COR-L47 (cell line): Measurements from ENCODE around the gene KCNK10.

ENCODE experiments used
- DNase-seq: peaks from one replicate; lab custom pipeline; 2025; lab: John Stamatoyannopoulos, UW

KCNK10 gene

DNA sequence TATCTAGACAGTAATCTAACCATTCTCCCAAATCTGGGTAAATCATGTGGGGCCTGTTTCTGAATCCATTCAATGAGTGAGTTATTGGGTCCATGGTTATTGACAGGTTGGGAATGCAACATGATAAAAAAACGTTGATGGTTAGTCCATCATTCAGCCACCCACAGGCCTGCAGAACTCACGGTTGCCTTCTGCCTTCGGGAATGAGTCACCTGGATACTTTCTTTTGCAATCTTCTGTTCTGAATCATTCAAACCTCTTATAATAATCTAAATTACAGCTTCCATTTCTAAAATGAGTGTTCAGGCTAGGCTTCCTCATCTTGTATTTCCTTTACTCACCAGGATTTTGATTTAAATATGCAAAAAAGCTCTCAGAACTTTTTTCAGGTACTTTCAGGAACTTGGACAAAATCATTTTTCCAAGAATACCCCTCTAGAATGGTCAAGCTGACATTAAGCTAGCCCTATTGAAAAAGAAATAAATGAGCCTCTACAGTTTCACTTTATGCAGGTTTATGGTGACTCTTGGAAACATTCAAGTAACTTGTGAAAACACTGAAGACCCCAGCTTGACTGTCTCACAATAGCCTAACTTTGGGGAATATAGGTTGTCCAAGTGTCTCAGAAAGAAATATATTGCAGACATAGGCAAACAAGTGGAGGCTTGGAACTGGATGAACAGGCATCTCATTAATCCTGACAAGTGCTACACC lies 94.4 kb downstream of the KCNK10 start:
- no peak for DNase-seq

DNA sequence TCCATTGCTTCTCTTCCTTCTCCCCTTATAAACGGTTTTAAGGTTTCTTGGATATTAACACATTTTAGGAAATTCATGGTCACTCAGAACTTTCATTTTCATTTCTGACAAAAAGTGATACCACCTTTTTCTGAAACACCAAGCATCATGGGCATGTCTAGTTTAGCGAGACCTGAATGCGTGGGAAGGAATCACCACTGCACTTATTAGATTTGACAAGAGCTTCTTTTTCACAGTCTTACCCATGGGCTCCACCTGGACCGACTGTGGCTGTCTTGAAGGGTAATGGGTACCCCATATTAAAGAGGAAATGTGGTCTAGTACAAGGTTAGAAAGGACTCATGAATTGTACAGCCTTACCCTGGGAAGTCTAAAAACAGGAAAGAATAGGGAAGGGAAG lies 95.4 kb downstream of the KCNK10 start:
- DNase-seq, result no peak

DNA sequence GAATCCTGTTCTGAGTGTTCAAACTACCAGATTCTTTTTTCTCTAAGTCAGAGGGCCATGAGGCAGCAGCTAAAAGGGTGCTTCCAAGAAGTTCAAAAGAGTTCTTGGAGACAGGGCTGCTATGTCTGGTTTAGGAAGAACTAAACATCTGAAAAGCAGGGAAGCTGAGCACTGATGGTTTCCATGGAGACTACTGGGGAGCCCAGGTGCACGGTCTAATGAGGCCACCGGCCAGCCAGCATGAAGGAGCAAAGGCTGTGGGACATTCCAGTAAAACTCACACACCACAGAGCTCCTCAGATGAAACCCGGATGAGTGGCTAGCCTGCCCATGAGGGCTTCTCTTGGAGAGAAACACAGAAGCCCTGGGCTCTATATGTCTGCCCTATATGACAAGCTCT lies 97.3 kb downstream of the KCNK10 start:
- peak; percentile 19 for DNase-seq

DNA sequence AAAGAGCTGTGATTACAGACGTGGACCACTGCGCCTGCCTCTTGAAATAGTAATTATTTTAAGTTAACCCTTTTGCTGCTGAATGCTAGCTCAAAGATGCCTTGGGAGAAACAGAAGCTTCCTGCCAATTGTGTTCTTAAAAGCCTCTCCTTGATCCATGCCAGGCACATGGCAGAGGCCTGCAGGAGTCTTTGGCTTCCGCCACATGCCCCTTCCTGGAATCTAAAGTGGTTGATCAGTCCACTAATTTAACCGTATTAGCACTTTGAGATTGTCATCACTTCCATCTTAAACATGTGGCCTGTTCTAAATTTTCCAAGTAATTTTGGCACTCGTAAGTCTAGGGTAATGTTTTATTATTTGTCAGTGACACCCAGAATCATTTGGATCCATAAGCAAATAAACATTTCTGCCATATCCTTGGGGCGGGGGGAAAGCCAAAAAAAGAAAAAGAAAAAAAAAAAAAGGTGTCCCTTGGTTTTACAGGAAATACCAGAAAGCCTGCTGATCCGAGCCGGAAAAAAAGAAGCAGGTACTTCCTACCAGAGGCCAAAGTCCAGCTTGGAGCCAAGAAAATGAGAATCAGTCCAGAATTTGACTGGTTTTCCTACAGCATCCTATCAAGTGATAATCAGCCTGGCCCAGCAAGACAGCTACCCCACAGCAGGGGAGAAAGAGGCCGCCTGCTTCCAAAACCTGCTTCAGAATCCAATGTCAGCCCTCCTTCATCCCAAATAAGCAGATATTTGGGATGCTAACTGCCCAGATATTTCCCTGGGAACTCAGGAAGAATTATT lies 104.8 kb downstream of the KCNK10 start:
- DNase-seq, result no peak

DNA sequence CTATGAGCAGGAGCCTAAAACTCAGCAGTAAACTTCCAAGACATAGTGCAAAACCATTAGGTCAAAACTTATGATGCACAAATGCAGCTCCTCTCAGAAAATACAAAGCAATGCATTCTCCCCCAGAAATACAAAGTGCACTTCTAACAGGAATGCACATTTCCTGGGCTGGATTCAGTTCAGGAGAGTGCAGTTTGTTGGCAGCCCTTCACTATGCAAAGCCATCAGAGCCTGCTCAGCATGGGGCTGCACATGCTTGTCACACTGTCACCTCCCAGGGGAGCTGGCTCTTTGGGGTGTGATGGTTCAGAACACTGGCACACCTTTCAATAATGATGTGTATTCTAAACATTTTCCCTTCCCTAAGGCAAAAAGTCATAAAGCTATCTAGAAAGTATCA lies 110.4 kb downstream of the KCNK10 start:
- DNase-seq, result peak; percentile 5

DNA sequence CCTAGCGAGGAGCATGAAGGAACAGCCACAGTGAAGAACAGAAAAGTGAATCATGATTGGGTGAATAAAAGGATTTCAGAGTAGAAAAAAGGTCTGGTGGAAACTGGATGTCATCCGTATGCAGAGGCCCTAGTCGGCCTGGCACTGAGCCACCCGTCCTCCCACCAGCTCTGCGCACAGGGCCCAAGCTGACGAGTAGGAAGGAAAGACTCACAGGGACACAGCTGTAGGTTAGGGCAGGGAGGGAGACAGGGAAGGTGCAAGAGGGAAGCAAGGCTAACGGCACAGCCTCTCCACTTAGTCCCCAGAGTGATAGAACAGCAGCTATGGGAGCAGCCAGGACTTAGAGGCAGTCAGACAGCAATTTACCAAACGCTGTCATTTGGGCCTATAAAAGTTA lies 112.6 kb downstream of the KCNK10 start:
- DNase-seq, result no peak

DNA sequence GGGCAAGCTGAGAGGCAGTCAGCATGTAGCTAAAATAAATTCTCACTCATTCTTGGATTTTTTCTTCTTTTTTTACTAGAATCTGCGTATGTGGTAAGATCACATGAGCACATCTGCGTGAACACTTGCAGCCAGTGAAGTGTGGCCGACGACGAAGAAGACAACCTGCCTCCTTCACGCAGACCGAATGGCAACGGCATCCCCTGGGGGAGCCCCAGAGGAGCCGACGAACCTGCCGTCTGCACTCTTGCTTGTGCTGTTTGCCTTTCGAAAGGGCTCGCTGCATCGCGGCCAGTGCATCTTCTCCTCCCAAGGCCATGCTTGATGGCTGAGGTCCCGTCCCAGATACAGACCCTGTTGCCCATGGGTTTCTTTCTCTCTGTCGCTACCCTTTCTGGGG lies 113.8 kb downstream of the KCNK10 start:
- DNase-seq, result no peak

DNA sequence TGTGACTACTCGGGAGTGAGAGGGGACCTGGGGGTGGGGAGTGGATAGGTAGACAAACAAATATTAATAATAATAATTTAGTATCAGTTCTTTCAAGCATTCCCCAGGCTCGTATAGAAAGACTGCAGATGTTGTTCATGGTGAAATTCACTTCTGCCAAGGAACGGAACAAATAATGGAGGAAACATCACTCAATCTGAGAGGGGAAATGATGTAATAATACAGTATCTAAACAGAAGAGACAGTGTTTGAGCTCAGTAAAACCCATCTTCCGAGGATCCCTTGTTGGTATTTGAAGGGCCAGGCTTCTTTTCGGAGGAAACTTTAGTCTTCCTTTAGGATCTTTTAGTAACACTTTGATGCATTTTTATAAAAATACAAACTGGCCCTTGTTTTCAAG lies 114.2 kb downstream of the KCNK10 start:
- no peak for DNase-seq

DNA sequence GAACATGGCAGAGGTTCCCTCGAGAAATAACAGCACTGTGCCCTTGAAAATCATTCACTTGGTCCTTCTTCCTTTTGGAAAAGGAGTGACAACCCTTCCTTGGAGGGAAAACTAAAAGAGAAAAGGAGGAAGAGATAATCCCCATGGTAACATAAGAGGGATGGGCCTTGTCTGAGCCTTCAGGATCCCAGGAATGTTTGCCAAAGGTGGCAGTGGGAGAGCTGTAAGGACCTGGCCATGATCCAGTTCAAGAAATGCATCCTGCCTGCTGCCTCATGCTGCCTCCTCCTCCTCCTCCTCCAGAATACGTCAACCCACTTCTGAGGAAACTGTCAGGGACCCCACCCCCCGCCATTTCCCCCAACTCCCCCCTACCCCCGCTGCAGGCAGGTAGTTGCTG lies 118.8 kb downstream of the KCNK10 start:
- peak; percentile 41 for DNase-seq

DNA sequence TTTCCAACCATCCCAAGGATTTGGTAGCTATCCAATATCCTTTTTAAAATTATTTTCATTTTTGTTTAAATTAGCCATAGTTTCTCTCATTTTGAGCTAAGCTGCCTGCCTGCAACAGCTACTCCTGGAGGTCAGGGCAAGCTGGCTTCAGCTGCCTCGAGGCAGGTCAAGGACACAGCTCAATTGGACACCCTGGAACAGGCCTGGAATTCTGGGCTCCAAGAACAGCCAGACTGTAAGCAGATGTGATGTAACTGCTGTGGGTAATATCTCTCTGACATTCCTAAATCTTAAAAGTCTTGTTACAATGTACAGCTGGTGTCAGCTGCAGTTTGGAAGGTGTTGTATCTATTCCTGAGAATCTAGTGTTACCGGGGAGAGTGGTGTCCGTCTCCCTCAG lies 119.8 kb downstream of the KCNK10 start:
- no peak for DNase-seq

DNA sequence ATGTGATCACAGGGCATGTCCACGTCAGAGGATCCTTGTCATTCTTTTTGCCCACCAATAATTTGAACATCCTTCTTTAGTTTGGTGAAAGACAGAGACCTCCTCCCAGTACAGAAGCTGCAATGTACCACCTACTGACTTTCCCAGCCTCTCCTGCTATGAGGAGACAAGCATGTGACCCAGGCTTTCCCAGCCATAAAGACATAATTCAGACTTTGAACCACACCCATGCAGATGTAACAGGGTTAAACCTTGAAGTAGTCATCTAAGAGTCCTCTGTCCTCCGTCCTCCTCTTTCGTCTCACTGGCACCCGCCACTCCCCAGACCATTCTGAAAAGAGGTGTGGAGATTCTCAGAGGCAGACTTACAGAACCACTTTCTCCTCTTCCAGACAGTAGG lies 120.8 kb downstream of the KCNK10 start:
- no peak for DNase-seq

DNA sequence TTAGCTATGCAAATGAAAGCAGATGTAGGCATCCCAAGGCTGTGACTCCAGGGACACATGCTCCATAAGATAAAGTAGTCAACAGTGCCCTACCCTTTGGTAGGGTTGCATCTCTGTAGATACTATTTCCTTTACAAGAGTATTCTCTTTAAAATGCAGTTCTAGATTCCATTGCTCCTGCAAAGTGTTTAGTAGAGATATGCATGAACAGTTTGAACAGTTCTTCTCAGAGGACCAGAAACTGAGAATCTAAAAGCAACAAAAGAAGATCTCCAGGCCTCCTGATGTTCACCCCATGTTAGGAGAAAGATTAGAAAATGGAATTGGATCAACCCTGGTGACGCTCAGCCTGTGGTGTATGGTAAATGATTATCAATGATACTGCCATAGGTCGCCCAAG lies 121.2 kb downstream of the KCNK10 start:
- no peak for DNase-seq

DNA sequence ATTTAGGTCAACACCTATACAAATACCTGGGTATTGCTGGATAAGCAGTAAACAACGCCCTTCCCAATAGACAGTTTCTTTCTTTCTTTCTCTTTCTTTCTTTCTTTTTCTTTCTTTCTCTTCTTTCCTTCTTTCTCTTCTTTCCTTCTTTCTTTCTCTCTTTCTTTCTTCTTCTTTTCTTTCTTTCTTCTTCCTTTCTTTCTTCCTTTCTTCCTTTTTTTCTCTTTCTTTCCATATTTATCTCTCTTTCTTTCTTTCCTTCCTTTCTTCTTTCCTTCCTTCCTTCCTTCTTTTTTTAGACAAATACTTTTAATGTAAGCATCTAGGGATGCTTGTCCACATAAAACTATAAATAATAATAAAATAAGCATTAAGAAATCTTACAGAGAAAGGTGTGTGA lies 123.2 kb downstream of the KCNK10 start:
- DNase-seq, result no peak

DNA sequence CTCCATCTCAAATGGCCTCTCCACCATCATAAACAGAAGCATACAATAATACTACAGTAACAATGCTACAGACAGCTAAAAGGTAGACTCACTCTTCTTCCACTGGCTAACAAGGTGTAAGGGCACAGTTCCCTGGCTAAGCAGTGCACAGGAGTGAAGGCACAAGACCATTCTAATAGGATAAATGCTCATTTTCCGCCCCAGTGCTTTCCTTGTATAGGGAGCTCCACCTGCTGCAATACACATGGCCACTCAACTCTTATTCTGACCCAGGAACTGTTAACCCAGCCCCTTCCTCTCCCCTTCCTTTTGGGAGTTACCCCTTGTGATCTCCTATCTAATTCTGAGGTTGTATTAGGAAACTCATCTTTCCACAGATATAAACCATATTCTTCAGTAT lies 124.6 kb downstream of the KCNK10 start:
- DNase-seq, result peak; percentile 34

DNA sequence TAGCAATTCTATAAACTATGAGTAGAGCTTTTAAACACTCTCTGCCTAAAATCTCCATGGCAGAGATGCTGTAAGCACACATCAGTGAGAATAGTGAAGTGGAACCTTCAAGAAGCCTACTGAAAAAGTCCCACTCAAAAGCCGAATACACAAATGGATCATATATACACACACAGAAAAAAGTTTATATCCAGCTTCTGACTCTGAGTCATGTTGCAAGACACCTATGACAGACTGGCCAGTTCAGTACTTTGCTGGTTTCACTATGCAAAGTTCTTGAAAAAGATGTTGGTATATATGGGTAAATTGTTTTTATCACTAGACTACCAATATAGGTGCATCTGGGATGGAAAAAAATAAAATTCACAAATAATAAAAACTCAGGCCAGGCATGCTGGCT lies 126.1 kb downstream of the KCNK10 start:
- no peak for DNase-seq

DNA sequence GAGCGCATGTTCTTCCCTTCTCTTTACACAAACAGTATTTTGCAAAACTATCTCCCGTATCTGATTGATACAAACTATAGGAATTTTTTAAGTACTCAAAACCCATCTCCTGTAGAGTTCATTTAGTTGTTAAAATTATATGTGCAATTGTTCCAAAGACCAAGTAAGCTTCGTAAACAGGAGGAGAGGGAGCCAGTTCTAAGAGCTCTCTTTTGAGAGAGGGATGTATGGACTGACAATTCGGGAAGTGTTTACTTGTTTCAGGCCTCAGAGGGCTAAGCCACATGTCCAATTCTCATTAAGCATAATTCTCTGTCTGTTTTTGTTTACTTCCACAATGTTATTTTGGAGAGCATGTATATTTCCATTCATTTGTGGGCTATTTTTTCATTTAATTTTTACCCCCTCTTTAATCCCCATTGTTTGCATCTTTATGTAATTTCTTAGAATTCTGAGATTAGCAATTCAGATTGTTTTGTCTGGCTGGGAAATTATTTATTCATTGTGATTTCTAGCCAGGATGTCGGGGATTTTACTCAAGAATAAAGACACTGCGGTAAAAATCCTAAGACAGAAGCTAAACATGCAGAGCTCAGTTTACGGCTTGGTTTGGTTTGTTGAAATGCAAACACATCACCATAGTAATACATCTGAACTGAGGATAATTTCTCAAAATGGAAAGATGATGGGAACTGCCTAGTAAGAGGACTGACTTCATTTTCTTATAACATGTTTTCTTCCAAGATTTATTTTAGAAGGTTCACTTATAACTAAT lies 126.8 kb downstream of the KCNK10 start:
- no peak for DNase-seq

DNA sequence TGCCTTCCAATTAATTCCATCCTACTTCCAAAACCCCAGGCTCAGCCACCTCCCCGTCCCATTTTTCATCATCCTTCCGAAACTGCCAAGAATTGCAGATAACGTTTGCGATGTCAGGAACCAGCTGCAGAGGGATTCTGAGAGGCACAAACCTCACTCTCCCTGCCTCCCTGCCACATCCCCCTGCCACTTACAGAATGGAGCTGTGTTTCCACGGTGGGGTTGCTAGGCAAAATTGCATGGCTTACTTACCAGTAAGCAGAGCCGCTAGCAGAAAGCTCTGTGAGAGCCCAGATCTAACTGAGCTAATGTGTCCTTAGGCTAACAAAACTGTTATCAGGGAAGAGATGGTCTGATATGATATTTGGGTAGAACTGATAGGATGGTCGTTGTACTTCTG lies 127.4 kb downstream of the KCNK10 start:
- DNase-seq, result no peak

DNA sequence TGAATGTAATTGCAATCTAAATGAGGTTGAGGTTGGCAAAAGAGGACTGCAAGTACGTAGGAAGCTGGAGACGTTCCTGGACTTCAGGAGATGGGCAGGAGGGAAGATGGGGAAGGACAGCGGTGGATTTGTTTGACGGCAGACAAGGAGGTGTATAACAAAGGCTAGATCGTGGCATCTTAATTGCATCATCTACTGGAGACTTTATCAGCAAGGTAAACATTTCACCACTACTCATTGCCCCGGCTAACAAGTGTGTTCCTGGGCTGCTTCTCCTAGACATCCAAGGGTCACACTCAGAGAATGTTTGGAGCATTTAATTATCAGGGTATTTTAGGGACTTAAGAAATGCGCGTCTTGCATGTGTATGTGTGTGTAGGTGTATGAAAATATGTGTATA lies 128.5 kb downstream of the KCNK10 start:
- no peak for DNase-seq

DNA sequence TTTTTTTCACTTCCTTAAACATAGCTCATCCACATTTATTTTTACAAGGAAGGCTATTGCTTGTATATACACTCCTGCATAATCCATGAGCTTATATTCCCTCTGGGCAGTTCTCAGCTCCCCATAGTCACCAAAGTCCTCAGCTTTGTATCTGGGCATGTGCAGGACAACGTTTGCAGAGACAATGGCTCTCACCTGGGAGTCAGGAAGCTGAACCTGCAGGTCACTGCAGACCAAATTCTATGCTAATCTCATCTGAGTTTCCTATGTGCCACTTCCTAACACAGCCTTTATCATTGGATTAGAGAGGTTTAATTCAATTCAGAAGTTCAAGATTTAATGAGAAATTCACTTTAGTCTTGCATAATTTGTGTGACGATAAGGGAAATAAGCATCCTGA lies 131.5 kb downstream of the KCNK10 start:
- no peak for DNase-seq

DNA sequence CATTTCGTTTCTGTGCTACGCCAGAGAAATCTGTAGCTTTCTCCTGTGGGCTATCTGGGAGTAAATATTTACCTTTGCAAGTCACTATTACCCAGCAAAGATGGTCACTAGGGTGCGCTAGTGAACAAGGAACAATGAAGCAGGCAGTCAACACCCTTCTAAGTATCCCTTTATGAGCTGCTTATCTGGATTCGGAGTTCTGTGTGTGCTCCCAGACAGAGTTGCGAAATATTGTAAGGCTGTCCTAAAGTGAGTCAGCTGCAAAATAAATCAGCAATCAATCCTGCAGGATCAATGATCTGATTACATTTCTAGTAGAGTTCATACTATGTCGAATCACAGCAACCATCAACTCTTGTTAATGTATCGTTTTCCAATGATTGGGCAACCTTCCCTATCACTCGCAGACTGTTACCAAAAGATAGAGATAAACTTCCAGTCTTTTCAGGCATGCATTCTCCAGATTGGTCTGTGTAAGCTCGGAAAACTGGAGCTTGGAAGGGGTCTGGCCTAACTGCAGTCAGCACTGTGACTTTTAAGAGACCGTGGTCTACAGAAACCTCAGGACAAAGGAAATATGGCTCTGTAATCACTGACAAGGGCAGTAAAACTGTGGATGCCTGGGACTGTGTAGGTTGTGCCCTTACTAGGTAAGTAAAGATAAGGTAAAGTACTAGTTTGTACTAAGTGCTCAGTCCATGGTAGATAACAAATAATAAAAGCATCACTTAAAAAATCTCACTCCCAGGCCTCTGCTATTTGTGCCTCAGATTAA lies 133.5 kb downstream of the KCNK10 start:
- peak; percentile 62 for DNase-seq

DNA sequence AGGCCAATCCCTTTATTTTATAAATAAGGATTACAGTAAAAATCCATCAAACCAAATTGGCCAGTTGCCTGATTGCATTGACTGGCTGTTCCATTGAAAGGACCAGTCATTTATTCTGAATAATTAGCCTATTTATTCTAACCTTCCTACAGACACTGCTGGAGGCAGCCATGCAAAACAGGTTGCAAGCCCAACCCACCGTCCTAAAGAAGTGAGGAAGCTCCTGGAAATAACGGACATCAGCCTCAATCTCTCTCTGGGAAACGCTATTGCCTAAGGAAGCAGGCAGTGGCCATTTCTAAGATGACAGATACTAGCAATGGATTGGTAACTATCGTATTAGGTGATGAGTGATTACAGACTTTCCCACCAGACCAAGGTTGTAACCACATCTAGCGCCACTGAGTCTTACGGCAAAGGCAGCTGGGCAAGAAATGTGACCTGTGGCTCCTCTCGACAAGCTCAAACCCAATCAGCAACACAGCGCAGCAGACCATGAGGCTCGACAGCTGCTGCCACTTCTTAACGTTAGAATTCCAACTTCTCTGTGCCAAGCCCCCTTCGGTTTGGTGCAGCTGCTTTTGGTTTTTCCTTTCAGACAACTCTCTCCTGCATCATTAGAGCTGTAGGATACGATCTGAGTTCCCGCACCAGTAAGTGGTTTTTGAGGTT lies 134.2 kb downstream of the KCNK10 start:
- DNase-seq, result no peak

DNA sequence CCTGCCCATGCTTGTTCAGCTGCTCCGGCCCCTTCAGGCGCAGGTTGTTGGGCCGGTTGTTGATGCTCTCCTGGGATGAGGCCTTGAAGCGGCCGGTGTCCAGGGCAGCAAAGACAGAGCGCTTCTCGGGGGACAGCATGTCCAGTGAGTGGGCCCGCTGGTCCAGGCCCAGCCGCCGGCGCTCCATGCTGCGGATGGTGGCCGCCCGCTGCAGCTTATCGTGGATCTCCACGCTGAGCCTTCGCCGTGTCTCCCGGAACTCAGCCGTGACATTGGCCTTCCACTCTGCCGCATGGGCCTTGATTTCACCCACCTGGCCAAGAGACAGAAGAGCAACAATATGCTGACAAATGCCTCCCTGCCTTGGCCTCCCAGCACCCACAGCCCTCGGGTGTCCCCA lies 137.2 kb downstream of the KCNK10 start:
- DNase-seq, result no peak
